ENCODE measurements around the gene L3MBTL4. TPM values are rescaled to one million over a fixed set of nuclear protein-coding genes. Genes with fewer than 3 reads are reported as not detected.

The L3MBTL4 gene
- total and polyA plus RNA-seq, 4 donors: 0.26 to 4.2 (median 2.0) TPM

DNA sequence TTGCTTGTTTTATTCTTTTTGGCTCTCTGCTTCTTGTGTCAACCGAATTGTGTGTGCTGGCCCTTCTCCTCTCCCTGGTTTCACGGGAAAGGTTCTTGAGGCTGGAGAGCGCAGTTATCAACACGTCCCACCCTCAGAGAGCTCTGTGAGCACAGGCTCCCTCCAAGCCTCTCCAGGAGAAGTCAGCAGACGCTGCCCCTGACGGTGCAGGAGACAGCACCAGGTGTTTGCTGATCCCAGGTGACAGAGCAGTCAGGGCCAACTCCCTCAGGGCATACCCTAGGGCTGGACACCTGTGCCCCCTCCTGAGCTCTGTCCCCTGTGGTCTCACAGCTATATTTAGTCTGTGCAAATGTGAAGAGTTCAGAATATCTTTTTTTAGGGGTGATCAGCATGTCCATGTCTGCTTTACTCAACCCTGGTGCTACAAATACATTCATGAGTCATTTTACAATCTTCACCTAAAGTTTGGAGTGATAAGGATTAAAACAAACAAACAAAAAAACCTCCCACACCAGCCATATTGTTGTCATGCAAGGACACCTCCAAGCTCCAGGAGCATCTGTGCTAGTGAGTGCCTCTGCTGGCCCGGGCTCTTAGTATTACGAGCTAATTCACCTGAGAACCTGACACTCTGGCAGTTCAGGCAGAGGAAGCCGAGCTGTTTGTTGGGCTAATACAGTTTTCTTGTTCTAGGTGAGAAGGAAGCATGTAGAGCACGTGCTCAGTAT is 453.4 kb downstream of the L3MBTL4 start:
- Histone ChIP-seq H3K27ac (ENCODE audit: low read depth in 1 of 2, low read length in 2 of 2) (no peak overlapping the region), H3K36me3 (ENCODE audit: control insufficient read depth in 1 of 2, insufficient read depth in 2 of 2, low read length in 1 of 2) (no peaks in the 10 kb centered on the region), H3K4me3 (ENCODE audit: low read length in 2 of 2) (no peak overlapping the region), H3K9me3 (ENCODE audit: control insufficient read depth, low read length) (no peaks in the 10 kb centered on the region), H3K27me3 (ENCODE audit: control insufficient read depth in 1 of 2, insufficient read depth in 2 of 2, low read length in 1 of 2) (no peaks in the 10 kb centered on the region), H3K4me1 (ENCODE audit: control insufficient read depth in 1 of 2, insufficient read depth in 2 of 2, low read length in 2 of 2) (no peaks in the 10 kb centered on the region)
- ATAC-seq (ENCODE audit: low FRiP score) (no peak), DNase-seq (no peak)
- intact Hi-C loops (cut with DNase I): no loop called here
- 59 to 74% methylated on average over 10 of the region's 10 CpGs for WGBS, 2 donors

DNA sequence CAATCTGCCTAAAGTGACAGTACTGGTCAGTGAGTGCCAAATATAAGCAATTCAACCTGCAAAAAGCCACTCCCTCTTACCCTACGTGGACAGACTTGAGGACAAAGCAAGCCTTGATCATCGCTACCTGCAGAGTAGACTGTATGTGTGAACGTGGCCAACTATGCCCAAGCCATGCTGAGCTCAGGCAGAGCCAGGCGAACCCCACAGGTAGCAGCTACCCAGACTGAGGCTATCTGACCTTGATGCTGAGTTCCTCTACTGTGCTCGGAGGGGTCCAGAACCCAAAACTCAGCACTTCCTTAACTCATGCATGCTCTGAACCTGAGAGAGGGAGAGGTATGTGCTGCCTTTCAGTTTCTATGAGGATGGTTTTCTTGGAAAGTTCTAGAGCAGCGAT is 455.9 kb downstream of the L3MBTL4 start:
- Histone ChIP-seq H3K9me3 (ENCODE audit: control insufficient read depth, low read length) (no peaks in the 10 kb centered on the region), H3K36me3 (ENCODE audit: control insufficient read depth in 1 of 2, insufficient read depth in 2 of 2, low read length in 1 of 2) (no peaks in the 10 kb centered on the region), H3K4me3 (ENCODE audit: low read length in 2 of 2) (no peak overlapping the region), H3K27me3 (ENCODE audit: control insufficient read depth in 1 of 2, insufficient read depth in 2 of 2, low read length in 1 of 2) (no peaks in the 10 kb centered on the region), H3K27ac (ENCODE audit: low read depth in 1 of 2, low read length in 2 of 2) (no peak overlapping the region), H3K4me1 (ENCODE audit: control insufficient read depth in 1 of 2, insufficient read depth in 2 of 2, low read length in 2 of 2) (no peaks in the 10 kb centered on the region)
- intact Hi-C loops (cut with DNase I): no loop called here
- ATAC-seq (ENCODE audit: low FRiP score) (no peak), DNase-seq (no peak)
- WGBS, 2 donors: 84 to 88% methylated on average over 6 of the region's 6 CpGs

DNA sequence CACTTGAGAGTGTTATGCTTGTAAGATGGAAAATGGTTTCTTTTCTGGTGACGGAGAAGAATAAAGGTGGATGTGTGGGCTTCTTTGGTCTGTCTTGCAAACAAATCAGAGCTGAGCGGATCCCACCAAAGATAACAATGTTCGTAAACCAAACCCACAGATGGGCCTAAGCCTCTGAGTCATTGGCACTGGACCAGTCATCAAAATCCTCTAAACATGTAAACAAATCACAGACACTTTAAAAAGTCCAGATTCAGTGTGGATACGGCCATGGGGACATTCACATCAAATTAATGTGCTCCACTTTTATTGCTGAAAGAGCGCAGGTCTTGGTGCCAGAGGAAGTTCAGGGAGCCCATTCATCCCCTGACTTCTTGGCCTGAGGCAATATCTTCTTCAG is 458.9 kb downstream of the L3MBTL4 start:
- Histone ChIP-seq H3K27ac (ENCODE audit: low read depth in 1 of 2, low read length in 2 of 2) (no peak overlapping the region), H3K27me3 (ENCODE audit: control insufficient read depth in 1 of 2, insufficient read depth in 2 of 2, low read length in 1 of 2) (no peaks in the 10 kb centered on the region), H3K4me1 (ENCODE audit: control insufficient read depth in 1 of 2, insufficient read depth in 2 of 2, low read length in 2 of 2) (no peaks in the 10 kb centered on the region), H3K9me3 (ENCODE audit: control insufficient read depth, low read length) (no peaks in the 10 kb centered on the region), H3K36me3 (ENCODE audit: control insufficient read depth in 1 of 2, insufficient read depth in 2 of 2, low read length in 1 of 2) (no peaks in the 10 kb centered on the region), H3K4me3 (ENCODE audit: low read length in 2 of 2) (no peak overlapping the region)
- intact Hi-C loops (cut with DNase I): no loop called here
- ATAC-seq (ENCODE audit: low FRiP score) (no peak), DNase-seq (no peak)
- WGBS, 2 donors: 81 to 93% methylated on average over 5 of the region's 5 CpGs

DNA sequence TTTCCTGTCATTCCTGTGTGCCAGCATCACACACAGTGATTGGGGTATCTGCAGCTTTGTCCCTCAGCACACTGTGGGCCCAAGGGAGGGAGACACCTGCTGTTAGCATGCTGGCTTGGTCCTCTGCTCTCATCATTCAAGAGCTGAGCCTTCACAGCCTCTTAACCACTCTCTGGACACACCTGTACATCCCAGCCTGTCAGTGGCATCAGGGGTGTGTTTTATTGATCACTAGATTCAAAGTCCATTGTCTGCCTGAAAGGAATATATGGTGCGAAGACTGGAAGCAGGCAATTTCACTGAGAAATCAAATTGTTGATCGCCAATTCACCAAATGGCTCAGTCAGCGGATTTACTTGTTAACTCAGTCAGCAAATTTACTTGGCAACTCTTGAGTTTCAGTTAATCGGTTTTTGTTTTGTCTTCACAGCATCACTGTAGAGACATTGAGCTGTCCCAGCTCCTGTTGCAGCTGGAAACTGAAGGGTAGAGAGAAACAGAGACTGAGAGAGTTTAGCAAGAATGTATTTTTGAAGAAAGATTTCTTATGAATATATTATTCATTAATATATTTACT is 463.1 kb downstream of the L3MBTL4 start:
- no peaks in the 10 kb centered on the region for H3K36me3 ChIP-seq (ENCODE audit: control insufficient read depth in 1 of 2, insufficient read depth in 2 of 2, low read length in 1 of 2)
- no peaks in the 10 kb centered on the region for H3K4me1 ChIP-seq (ENCODE audit: control insufficient read depth in 1 of 2, insufficient read depth in 2 of 2, low read length in 2 of 2)
- ATAC-seq (ENCODE audit: low FRiP score) (no peak), DNase-seq (no peak)
- H3K9me3 ChIP-seq (ENCODE audit: control insufficient read depth, low read length): no peaks in the 10 kb centered on the region
- intact Hi-C loops (cut with DNase I): no loop called here
- no peak overlapping the region for H3K4me3 ChIP-seq (ENCODE audit: low read length in 2 of 2)
- 85 to 86% methylated on average over 4 of the region's 4 CpGs for WGBS, 2 donors
- no peaks in the 10 kb centered on the region for H3K27me3 ChIP-seq (ENCODE audit: control insufficient read depth in 1 of 2, insufficient read depth in 2 of 2, low read length in 1 of 2)
- H3K27ac ChIP-seq (ENCODE audit: low read depth in 1 of 2, low read length in 2 of 2): no peak overlapping the region

DNA sequence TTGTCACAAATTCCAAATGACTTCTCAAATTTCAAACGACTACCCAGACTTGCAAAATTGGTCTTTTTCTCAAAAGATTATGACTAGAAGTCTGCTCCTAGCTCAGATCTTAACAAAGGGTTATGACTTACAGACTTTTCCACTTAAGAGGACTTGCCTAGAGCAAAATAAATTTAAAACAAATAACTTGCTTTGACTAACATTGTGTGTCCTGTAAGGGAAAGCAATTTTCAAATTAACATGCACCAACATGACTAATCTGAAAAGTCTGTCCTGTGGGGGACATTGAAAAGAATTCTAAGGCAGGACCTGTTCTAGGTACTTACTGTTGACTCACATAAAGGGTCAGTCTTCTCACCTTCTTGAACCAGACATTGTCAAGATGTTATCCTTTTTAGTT is 465.9 kb downstream of the L3MBTL4 start:
- WGBS, 2 donors: 0 to 7% methylated on average over 1 of the region's 1 CpG
- intact Hi-C loops (cut with DNase I): no loop called here
- Histone ChIP-seq H3K4me1 (ENCODE audit: control insufficient read depth in 1 of 2, insufficient read depth in 2 of 2, low read length in 2 of 2) (no peaks in the 10 kb centered on the region), H3K4me3 (ENCODE audit: low read length in 2 of 2) (no peak overlapping the region), H3K9me3 (ENCODE audit: control insufficient read depth, low read length) (no peaks in the 10 kb centered on the region), H3K36me3 (ENCODE audit: control insufficient read depth in 1 of 2, insufficient read depth in 2 of 2, low read length in 1 of 2) (no peaks in the 10 kb centered on the region), H3K27ac (ENCODE audit: low read depth in 1 of 2, low read length in 2 of 2) (no peak overlapping the region), H3K27me3 (ENCODE audit: control insufficient read depth in 1 of 2, insufficient read depth in 2 of 2, low read length in 1 of 2) (no peaks in the 10 kb centered on the region)
- ATAC-seq (ENCODE audit: low FRiP score) (no peak), DNase-seq (no peak)

DNA sequence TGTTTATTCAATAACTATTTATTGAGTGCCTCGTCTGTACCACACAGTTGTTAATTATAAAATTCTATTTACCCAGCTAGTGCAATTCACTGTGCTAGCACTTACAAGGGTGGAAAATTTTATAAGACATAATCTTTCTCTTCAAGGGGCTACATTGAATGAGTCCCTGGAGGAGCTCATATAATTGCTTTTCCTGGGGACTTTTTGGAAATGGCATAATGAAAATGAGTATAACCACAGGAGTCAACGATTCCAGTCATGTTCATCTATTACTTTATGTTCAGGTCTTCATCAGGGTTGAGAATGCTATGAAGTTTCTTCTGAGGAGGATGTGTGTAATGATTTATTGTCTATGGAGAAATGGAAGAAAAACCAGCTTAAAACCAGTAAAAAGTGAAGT is 466.5 kb downstream of the L3MBTL4 start:
- intact Hi-C loops (cut with DNase I): no loop called here
- WGBS, 2 donors: 54 to 61% methylated on average over 2 of the region's 2 CpGs
- peaks cover 0 to 1% of the 10 kb centered on the region in 2 donors for H3K27me3 ChIP-seq (ENCODE audit: control insufficient read depth in 1 of 2, insufficient read depth in 2 of 2, low read length in 1 of 2)
- H3K4me3 ChIP-seq (ENCODE audit: low read length in 2 of 2): no peak overlapping the region
- DNase-seq (no peak), ATAC-seq (ENCODE audit: low FRiP score) (no peak)
- H3K4me1 ChIP-seq (ENCODE audit: control insufficient read depth in 1 of 2, insufficient read depth in 2 of 2, low read length in 2 of 2): no peaks in the 10 kb centered on the region
- no peaks in the 10 kb centered on the region for H3K9me3 ChIP-seq (ENCODE audit: control insufficient read depth, low read length)
- H3K27ac ChIP-seq (ENCODE audit: low read depth in 1 of 2, low read length in 2 of 2): no peak overlapping the region
- no peaks in the 10 kb centered on the region for H3K36me3 ChIP-seq (ENCODE audit: control insufficient read depth in 1 of 2, insufficient read depth in 2 of 2, low read length in 1 of 2)

DNA sequence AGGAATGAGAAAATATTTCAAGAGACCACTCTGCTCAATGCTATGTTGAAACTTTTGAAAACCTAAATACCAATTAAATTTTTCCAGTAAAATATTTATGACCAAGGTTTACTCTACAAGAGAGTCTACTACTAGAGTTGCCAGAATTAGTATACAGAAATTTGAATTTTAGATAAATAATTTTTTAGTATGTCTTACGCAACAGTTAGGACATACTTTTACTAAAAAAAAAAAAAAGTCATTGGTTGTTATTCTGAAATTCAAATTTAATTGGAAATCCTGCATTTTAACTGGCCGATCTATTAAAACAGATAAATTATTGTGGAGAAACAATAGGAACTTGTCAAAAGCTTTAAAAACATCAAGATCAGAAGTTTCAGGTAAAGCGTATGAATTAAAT is 470.3 kb downstream of the L3MBTL4 start:
- Histone ChIP-seq H3K9me3 (ENCODE audit: control insufficient read depth, low read length) (no peaks in the 10 kb centered on the region), H3K4me3 (ENCODE audit: low read length in 2 of 2) (no peak overlapping the region), H3K36me3 (ENCODE audit: control insufficient read depth in 1 of 2, insufficient read depth in 2 of 2, low read length in 1 of 2) (no peaks in the 10 kb centered on the region), H3K27me3 (ENCODE audit: control insufficient read depth in 1 of 2, insufficient read depth in 2 of 2, low read length in 1 of 2) (peaks cover 0 to 2% of the 10 kb centered on the region in 2 donors), H3K27ac (ENCODE audit: low read depth in 1 of 2, low read length in 2 of 2) (no peak overlapping the region), H3K4me1 (ENCODE audit: control insufficient read depth in 1 of 2, insufficient read depth in 2 of 2, low read length in 2 of 2) (no peaks in the 10 kb centered on the region)
- DNase-seq (no peak), ATAC-seq (ENCODE audit: low FRiP score) (no peak)
- intact Hi-C loops (cut with DNase I): no loop called here
- 76 to 94% methylated on average over 3 of the region's 3 CpGs for WGBS, 2 donors

DNA sequence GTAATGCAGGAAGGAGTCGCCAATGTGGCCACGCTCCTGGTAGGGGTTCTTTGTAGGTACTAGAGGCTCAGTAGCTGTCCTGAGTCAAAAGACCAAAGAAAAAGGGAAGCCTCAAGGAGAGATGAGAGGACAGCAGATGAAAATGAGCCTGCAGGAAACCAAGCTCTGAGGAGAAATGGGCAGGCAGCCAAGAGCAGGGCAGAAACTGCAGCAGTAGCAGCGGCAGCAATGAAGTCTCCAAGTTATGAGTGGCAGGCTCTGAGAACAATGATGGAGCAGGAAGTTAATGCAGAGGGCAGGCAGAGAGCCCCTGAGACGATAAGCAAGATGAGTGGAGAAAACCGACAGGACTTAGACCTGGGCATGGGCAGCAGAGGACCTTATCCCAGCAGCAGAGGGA is 471.2 kb downstream of the L3MBTL4 start:
- H3K9me3 ChIP-seq (ENCODE audit: control insufficient read depth, low read length): no peaks in the 10 kb centered on the region
- ATAC-seq (ENCODE audit: low FRiP score) (no peak), DNase-seq (no peak)
- WGBS, 2 donors: 40 to 47% methylated on average over 5 of the region's 5 CpGs
- intact Hi-C loops (cut with DNase I): no loop called here
- H3K4me1 ChIP-seq (ENCODE audit: control insufficient read depth in 1 of 2, insufficient read depth in 2 of 2, low read length in 2 of 2): no peaks in the 10 kb centered on the region
- H3K4me3 ChIP-seq (ENCODE audit: low read length in 2 of 2): no peak overlapping the region
- peaks cover 0 to 2% of the 10 kb centered on the region in 2 donors for H3K27me3 ChIP-seq (ENCODE audit: control insufficient read depth in 1 of 2, insufficient read depth in 2 of 2, low read length in 1 of 2)
- no peak overlapping the region for H3K27ac ChIP-seq (ENCODE audit: low read depth in 1 of 2, low read length in 2 of 2)
- H3K36me3 ChIP-seq (ENCODE audit: control insufficient read depth in 1 of 2, insufficient read depth in 2 of 2, low read length in 1 of 2): no peaks in the 10 kb centered on the region

DNA sequence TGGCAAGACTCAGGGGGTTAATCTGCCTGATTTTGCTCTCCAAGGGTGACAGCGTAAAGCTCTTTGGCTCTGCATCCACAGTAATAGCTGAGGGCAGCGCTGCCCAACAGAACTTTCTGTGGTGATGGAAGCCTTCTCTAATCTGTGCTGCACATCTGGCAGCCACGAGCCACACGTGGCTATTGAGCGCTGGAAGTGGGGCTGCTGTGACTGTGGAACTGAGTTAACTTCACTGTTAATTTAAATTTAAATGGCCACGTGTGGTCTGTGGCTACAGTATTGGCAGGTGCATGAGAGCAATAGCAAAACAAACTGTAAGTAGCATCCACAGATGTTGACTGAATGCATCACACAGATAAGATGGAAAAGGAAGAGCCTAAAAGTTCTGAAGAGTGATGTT is 472.1 kb downstream of the L3MBTL4 start:
- intact Hi-C loops (cut with DNase I): no loop called here
- H3K9me3 ChIP-seq (ENCODE audit: control insufficient read depth, low read length): no peaks in the 10 kb centered on the region
- no peak for ATAC-seq (ENCODE audit: low FRiP score)
- no peak overlapping the region for H3K4me3 ChIP-seq (ENCODE audit: low read length in 2 of 2)
- WGBS, 2 donors: 54 to 62% methylated on average over 6 of the region's 6 CpGs
- no peaks in the 10 kb centered on the region for H3K36me3 ChIP-seq (ENCODE audit: control insufficient read depth in 1 of 2, insufficient read depth in 2 of 2, low read length in 1 of 2)
- H3K27me3 ChIP-seq (ENCODE audit: control insufficient read depth in 1 of 2, insufficient read depth in 2 of 2, low read length in 1 of 2): peaks cover 0 to 2% of the 10 kb centered on the region in 2 donors
- no peak for DNase-seq
- no peak overlapping the region for H3K27ac ChIP-seq (ENCODE audit: low read depth in 1 of 2, low read length in 2 of 2)
- H3K4me1 ChIP-seq (ENCODE audit: control insufficient read depth in 1 of 2, insufficient read depth in 2 of 2, low read length in 2 of 2): no peaks in the 10 kb centered on the region
